Left ventricle myocardium superior (tissue), 1 donor: ENCODE measurements around the gene TMTC2. TPM values are rescaled to one million over a fixed set of nuclear protein-coding genes. Genes with fewer than 3 reads are reported as not detected.

ENCODE experiments used
- ATAC-seq: fragments of 200-7000 bp; cut with Tn5 transposase; one replicate; pipeline ENCODE4 v1.9.1; 2020; ENCODE audit warnings: mild to moderate bottlenecking, moderate library complexity
- DNase-seq: peaks from one replicate; pipeline ENCODE4 v3.0.0-alpha.2; 2020
- intact Hi-C: fragments of 100-400 bp; cut with micrococcal nuclease; formaldehyde crosslinking; loops from one replicate; pipeline ENCODE4 v1.11.0; 2022
- total RNA-seq: library from RNA; stranded (reverse); fragmentation: NEBNext Ultra II Directional; extraction: Animal tissue kit (Norgen Biotek cat#: 25700); gene quantifications from one replicate; pipeline ENCODE4 v1.2.1, GENCODE V29; 2021
- donor health status: DM: no; HTN: yes; CAD: no; lungs with severe emphysema.

TMTC2 gene
- total RNA-seq, 1 donor from 2014 or later, result 4.7 TPM

GRCh38 chr12:83179999-83180398 lies 493.3 kb downstream of the TMTC2 start:
- no peak for DNase-seq
- ATAC-seq, result no peak
- intact Hi-C loops, result no loop called here

GRCh38 chr12:83181074-83181473 lies 494.4 kb downstream of the TMTC2 start:
- intact Hi-C loops, result no loop called here
- ATAC-seq (no peak), DNase-seq (no peak)

GRCh38 chr12:83183132-83183531 lies 496.4 kb downstream of the TMTC2 start:
- peak; percentile 75 for ATAC-seq

More at GRCh38 chr12:83183132-83183531, 496.4 kb downstream of the TMTC2 start:
- intact Hi-C loops, result no loop called here
- no peak for DNase-seq
